Ovary (tissue), 3 donors: ENCODE measurements around the gene EIF4H.

ENCODE experiments used
- EP300 ChIP-seq: sonication (generic); formaldehyde crosslinking; IDR thresholded peaks from one replicate; pipeline ENCODE4 v1.6.1; 2017; ENCODE audit warnings: antibody characterized with exemption
- POLR2A ChIP-seq: fragments of 450-650 bp; IDR thresholded peaks from one replicate; pipeline ENCODE4 v1.6.1; 2017; ENCODE audit warnings: antibody characterized with exemption, mild to moderate bottlenecking, moderate library complexity
- TF ChIP-seq, protein P1 (sequence below), 3 donors: fragments of 450-650 bp in 2 of 3; fragments of 200-600 bp in 1 of 3; IDR thresholded peaks; one replicate each; pipeline versions ENCODE4 v1.5.1 to v1.8.0; 2016 to 2022; ENCODE audit warnings: antibody characterized with exemption in 3 of 3, mild to moderate bottlenecking in 1 of 3
- donor health status: DM: no; HTN: no; CAD: no.

DNA sequence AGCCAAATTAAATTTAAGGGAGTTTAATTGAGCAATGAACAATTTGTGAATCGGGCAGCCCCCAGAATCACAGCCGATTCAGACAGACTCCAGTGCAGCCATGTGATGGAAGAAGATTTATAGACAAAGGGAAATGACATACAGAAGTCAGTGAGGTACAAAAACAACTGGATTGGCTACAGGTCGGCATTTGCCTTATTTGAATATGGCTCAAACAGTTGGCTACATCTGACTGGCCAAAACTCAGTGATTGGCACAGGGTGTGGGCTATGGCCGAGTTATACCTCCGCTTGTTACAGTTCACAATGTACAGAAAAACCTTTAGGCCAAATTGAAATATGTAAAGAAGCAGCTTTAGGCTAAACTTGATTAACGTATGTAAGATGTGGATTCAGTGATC, 30.8 kb upstream of the EIF4H start:
- TF ChIP-seq, protein P1, sequence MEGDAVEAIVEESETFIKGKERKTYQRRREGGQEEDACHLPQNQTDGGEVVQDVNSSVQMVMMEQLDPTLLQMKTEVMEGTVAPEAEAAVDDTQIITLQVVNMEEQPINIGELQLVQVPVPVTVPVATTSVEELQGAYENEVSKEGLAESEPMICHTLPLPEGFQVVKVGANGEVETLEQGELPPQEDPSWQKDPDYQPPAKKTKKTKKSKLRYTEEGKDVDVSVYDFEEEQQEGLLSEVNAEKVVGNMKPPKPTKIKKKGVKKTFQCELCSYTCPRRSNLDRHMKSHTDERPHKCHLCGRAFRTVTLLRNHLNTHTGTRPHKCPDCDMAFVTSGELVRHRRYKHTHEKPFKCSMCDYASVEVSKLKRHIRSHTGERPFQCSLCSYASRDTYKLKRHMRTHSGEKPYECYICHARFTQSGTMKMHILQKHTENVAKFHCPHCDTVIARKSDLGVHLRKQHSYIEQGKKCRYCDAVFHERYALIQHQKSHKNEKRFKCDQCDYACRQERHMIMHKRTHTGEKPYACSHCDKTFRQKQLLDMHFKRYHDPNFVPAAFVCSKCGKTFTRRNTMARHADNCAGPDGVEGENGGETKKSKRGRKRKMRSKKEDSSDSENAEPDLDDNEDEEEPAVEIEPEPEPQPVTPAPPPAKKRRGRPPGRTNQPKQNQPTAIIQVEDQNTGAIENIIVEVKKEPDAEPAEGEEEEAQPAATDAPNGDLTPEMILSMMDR (IDR thresholded peaks at IDR 0.05) = no peak
- TF ChIP-seq POLR2A (no peak), EP300 (no peak)
